ENCODE results near the gene RAB7A. TPM values are rescaled to one million over a fixed set of nuclear protein-coding genes. Genes with fewer than 3 reads are reported as not detected.

Gene RAB7A
- total RNA-seq, 2 experiments from 2014 or later: 304 to 322 TPM

- CTCF ChIA-PET: interaction anchor here (0.7 to 1.5 kb wide), 4 partner anchors 8 to 126 kb away, joined by 3 to 4 read pairs (median 3); no protein-coding TSS in a partner anchor
- Mint-ChIP-seq H3K27me3 (no peaks in the 10 kb centered on the region), H3K9me3 (no peaks in the 10 kb centered on the region), H3K4me3 (no peak overlapping the region), H3K4me1 (ENCODE audit: low read depth) (peaks cover 59% of the 10 kb centered on the region), H3K36me3 (ENCODE audit: low read depth) (peaks cover 66% of the 10 kb centered on the region), H3K27ac (peak overlapping the region; percentile 88)
- POLR2A ChIA-PET: interaction anchor here (0.6 kb wide), 1 partner anchor 172 kb away, joined by 3 read pairs; no protein-coding TSS in a partner anchor
- DNase-seq (no peak), ATAC-seq (no peak)
- intact Hi-C loops (cut with micrococcal nuclease): no loop called here
- TF ChIP-seq CTCF (IDR thresholded peaks at IDR 0.05): no peak
Measured at GRCh38 chr3:128806588-128806987, 80.6 kb downstream of the RAB7A start.

DNA sequence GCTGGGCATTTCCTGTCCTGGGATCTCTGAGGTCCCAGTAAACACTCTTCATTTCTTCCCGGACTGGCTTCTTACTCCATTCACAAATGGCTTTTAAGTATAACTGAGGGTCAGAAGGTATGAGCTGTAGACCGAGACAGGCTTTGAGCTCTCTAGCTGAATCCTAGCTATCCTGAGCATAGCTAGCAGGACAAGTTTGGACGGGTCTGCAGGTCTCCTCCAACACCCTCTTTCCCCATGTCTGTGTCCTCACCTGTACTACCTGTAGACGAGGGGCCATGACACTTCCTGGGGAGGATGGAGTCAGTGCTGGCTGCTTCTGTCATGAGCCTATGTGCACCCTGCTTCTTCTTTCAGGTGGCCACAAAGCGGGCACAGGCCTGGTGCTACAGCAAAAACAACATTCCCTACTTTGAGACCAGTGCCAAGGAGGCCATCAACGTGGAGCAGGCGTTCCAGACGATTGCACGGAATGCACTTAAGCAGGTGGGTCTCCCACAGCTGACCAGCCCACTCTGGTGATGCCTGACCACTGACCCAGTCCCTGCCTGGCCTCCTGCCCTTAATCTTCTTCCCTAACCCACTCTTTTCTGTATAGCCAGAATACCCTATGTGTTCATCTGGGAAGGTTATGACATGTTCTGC, 81.3 kb downstream of the RAB7A start:
- DNase-seq (no peak), ATAC-seq (no peak)
- H3K4me3 Mint-ChIP-seq: no peak overlapping the region
- H3K27me3 Mint-ChIP-seq: no peaks in the 10 kb centered on the region
- peaks cover 60% of the 10 kb centered on the region for H3K36me3 Mint-ChIP-seq (ENCODE audit: low read depth)
- CTCF ChIA-PET: interaction anchor here (0.9 to 1.5 kb wide), 5 partner anchors 8 to 127 kb away, joined by 3 to 4 read pairs (median 4); no protein-coding TSS in a partner anchor
- TF ChIP-seq CTCF (IDR thresholded peaks at IDR 0.05): no peak
- peak overlapping the region; percentile 88 for H3K27ac Mint-ChIP-seq
- H3K9me3 Mint-ChIP-seq: no peaks in the 10 kb centered on the region
- H3K4me1 Mint-ChIP-seq (ENCODE audit: low read depth): peaks cover 53% of the 10 kb centered on the region
- POLR2A ChIA-PET: interaction anchor here (0.5 kb wide), 1 partner anchor 9 kb away, joined by 3 read pairs; no protein-coding TSS in a partner anchor
- intact Hi-C loops (cut with micrococcal nuclease): no loop called here

GRCh38 chr3:128808672-128809071, 82.7 kb downstream of the RAB7A start:
- Mint-ChIP-seq H3K27ac (peak overlapping the region; percentile 72), H3K27me3 (no peaks in the 10 kb centered on the region), H3K4me3 (no peak overlapping the region), H3K9me3 (no peaks in the 10 kb centered on the region), H3K4me1 (ENCODE audit: low read depth) (peaks cover 52% of the 10 kb centered on the region), H3K36me3 (ENCODE audit: low read depth) (peaks cover 68% of the 10 kb centered on the region)
- no peak for TF ChIP-seq CTCF (IDR thresholded peaks at IDR 0.05)
- ChIA-PET CTCF (no interaction called here), POLR2A (no interaction called here)
- ATAC-seq: no peak
- intact Hi-C loops (cut with micrococcal nuclease): no loop called here
- DNase-seq: no peak

DNA sequence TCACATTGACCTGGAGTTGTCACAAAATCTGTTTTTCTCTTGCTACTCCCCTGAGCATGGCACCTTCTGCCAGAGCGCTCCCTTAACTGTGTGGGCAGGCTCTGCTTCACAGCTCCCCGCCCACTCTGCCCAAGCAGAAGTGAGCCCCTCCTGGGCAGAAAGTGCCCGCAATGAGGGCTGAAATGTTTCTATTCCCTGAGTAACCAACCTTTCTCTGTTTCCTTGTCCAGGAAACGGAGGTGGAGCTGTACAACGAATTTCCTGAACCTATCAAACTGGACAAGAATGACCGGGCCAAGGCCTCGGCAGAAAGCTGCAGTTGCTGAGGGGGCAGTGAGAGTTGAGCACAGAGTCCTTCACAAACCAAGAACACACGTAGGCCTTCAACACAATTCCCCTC, 87.1 kb downstream of the RAB7A start:
- intact Hi-C loops (cut with micrococcal nuclease): no loop called here
- ATAC-seq: no peak
- no peaks in the 10 kb centered on the region for H3K27me3 Mint-ChIP-seq
- H3K4me3 Mint-ChIP-seq: no peak overlapping the region
- CTCF ChIA-PET: interaction anchor here (1.3 to 2.3 kb wide), 3 partner anchors 9 to 33 kb away, joined by 4 to 5 read pairs (median 5); no protein-coding TSS in a partner anchor
- no peak overlapping the region for H3K27ac Mint-ChIP-seq
- no peak for TF ChIP-seq CTCF (IDR thresholded peaks at IDR 0.05)
- DNase-seq: no peak
- POLR2A ChIA-PET: interaction anchor here (0.8 to 1.6 kb wide), 3 partner anchors 9 to 32 kb away, joined by 3 read pairs; no protein-coding TSS in a partner anchor
- peaks cover 67% of the 10 kb centered on the region for H3K36me3 Mint-ChIP-seq (ENCODE audit: low read depth)
- no peaks in the 10 kb centered on the region for H3K9me3 Mint-ChIP-seq
- H3K4me1 Mint-ChIP-seq (ENCODE audit: low read depth): peaks cover 20% of the 10 kb centered on the region

GRCh38 chr3:128814060-128814459, 88.1 kb downstream of the RAB7A start:
- H3K36me3 Mint-ChIP-seq (ENCODE audit: low read depth): peaks cover 70% of the 10 kb centered on the region
- H3K4me1 Mint-ChIP-seq (ENCODE audit: low read depth): peaks cover 14% of the 10 kb centered on the region
- POLR2A ChIA-PET: interaction anchor here (1.0 to 1.6 kb wide), 2 partner anchors 8 to 15 kb away, joined by 3 read pairs; no protein-coding TSS in a partner anchor
- no peak overlapping the region for H3K27ac Mint-ChIP-seq
- no peaks in the 10 kb centered on the region for H3K27me3 Mint-ChIP-seq
- no peak overlapping the region for H3K4me3 Mint-ChIP-seq
- TF ChIP-seq CTCF (IDR thresholded peaks at IDR 0.05): no peak
- no peaks in the 10 kb centered on the region for H3K9me3 Mint-ChIP-seq
- ATAC-seq (no peak), DNase-seq (no peak)
- intact Hi-C loops (cut with micrococcal nuclease): no loop called here
- CTCF ChIA-PET: interaction anchor here (0.7 to 2.3 kb wide), 3 partner anchors 10 to 498 kb away, joined by 3 to 5 read pairs (median 4); no protein-coding TSS in a partner anchor

All from activated CD8-positive, alpha-beta T cell treated with anti-CD3 and anti-CD28 coated beads for 36 hours (primary cell).